GM18867 (cell line): Measurements from ENCODE around the gene TMPRSS5.
"Not testable (repeated sequence)": the region's sequence is repeated elsewhere in the genome, so short reads cannot be mapped to it uniquely, and the experiment has no call there.

Experiments
- ATAC-seq: cut with Tn5 transposase; IDR thresholded peaks from one replicate; pipeline ENCODE4 v1.9.1; 2021; ENCODE audit warnings: mild to moderate bottlenecking, moderate library complexity; ENCODE audit not compliant: unreplicated experiment

Gene TMPRSS5

GRCh38 chr11:113697756-113698407, 8.2 kb downstream of the TMPRSS5 start:
- ATAC-seq = no peak

GRCh38 chr11:113697111-113697510, 9.0 kb downstream of the TMPRSS5 start:
- ATAC-seq = no peak

GRCh38 chr11:113695207-113695606, 10.9 kb downstream of the TMPRSS5 start:
- ATAC-seq = no peak

- no peak for ATAC-seq
These were observed 11.7 kb downstream of the TMPRSS5 start for GRCh38 chr11:113694390-113694789.

- no peak for ATAC-seq
These were observed 13.1 kb downstream of the TMPRSS5 start for GRCh38 chr11:113693030-113693429.

GRCh38 chr11:113690619-113691569, 15.2 kb downstream of the TMPRSS5 start:
- no peak for ATAC-seq

- no peak for ATAC-seq
These were observed 16.1 kb downstream of the TMPRSS5 start for GRCh38 chr11:113689768-113690618.

- ATAC-seq = no peak
These were observed 20.3 kb downstream of the TMPRSS5 start for GRCh38 chr11:113685654-113686359.

GRCh38 chr11:113684496-113684895, 21.6 kb downstream of the TMPRSS5 start:
- ATAC-seq = no peak

GRCh38 chr11:113683481-113684046, 22.5 kb downstream of the TMPRSS5 start:
- ATAC-seq = no peak

- ATAC-seq = no peak
These were observed 24.2 kb downstream of the TMPRSS5 start for GRCh38 chr11:113681711-113682413.

GRCh38 chr11:113681282-113681681, 24.8 kb downstream of the TMPRSS5 start:
- ATAC-seq = no peak

- ATAC-seq = no peak
These were observed 28.4 kb downstream of the TMPRSS5 start for GRCh38 chr11:113677685-113678084.

GRCh38 chr11:113675565-113675964, 30.5 kb downstream of the TMPRSS5 start:
- no peak for ATAC-seq

GRCh38 chr11:113675003-113675561, 31.0 kb downstream of the TMPRSS5 start:
- peak; percentile 95 for ATAC-seq

GRCh38 chr11:113674397-113674685, 31.8 kb downstream of the TMPRSS5 start:
- ATAC-seq = no peak

GRCh38 chr11:113673550-113674396, 32.3 kb downstream of the TMPRSS5 start:
- ATAC-seq = no peak

- ATAC-seq = not testable (repeated sequence)
These were observed 34.2 kb downstream of the TMPRSS5 start for GRCh38 chr11:113671914-113672313.

GRCh38 chr11:113670831-113671215, 35.3 kb downstream of the TMPRSS5 start:
- ATAC-seq = no peak
